Brain microvascular endothelial cell (primary cell): Measurements from ENCODE around the gene LDLRAD4.

ENCODE experiments used
- DNase-seq: peaks from one replicate; pipeline ENCODE4 v3.0.0-alpha.2; 2020
- H3K27ac ChIP-seq: fragments of 250-450 bp; sonication (Bioruptor Pico); 2 replicates; pipeline ENCODE4 v1.5.1; 2020; ENCODE audit warnings: mild to moderate bottlenecking, moderate library complexity
- H3K27me3 ChIP-seq: fragments of 250-450 bp; sonication (Bioruptor Pico); replicated peaks from 2 replicates; pipeline ENCODE4 v1.5.1; 2020; ENCODE audit warnings: mild to moderate bottlenecking
- H3K36me3 ChIP-seq: fragments of 250-450 bp; sonication (Bioruptor Pico); replicated peaks from 2 replicates; pipeline ENCODE4 v1.5.1; 2020; ENCODE audit warnings: mild to moderate bottlenecking
- H3K4me3 ChIP-seq: 2 replicates; pipeline ENCODE4 v1.5.1; 2011; ENCODE audit warnings: low read depth, mild to moderate bottlenecking, control low read depth, low read length, moderate library complexity
- CTCF ChIP-seq: IDR thresholded peaks from 2 replicates; pipeline ENCODE4 v1.5.1; 2011; ENCODE audit warnings: low read depth, mild to moderate bottlenecking, moderate library complexity, low read length, control low read depth, inconsistent platforms; ENCODE audit errors: missing control alignments
- in situ Hi-C: cut with HindIII; loops from 2 replicates; pipeline ENCODE4 v1.10.0; 2017; ENCODE audit warnings: low sequenced_read_pairs, low pct_ligation_motif_present

LDLRAD4 gene

GRCh38 chr18:13630716-13631268 lies 412.2 kb downstream of the LDLRAD4 start:
- Histone ChIP-seq H3K27me3 (peaks cover 2% of the 10 kb centered on the region), H3K27ac (no peak overlapping the region), H3K4me3 (no peak overlapping the region), H3K36me3 (no peaks in the 10 kb centered on the region)
- TF ChIP-seq CTCF = no peak
- in situ Hi-C loops = no loop called here
- DNase-seq = no peak

GRCh38 chr18:13633700-13634099 lies 415.1 kb downstream of the LDLRAD4 start:
- in situ Hi-C loops = no loop called here
- no peak for DNase-seq
- peaks cover 1% of the 10 kb centered on the region for H3K27me3 ChIP-seq
- H3K36me3 ChIP-seq = no peaks in the 10 kb centered on the region
- H3K27ac ChIP-seq = no peak overlapping the region
- TF ChIP-seq CTCF = no peak
- H3K4me3 ChIP-seq = no peak overlapping the region

- no peaks in the 10 kb centered on the region for H3K27me3 ChIP-seq
- H3K36me3 ChIP-seq = no peaks in the 10 kb centered on the region
- DNase-seq = no peak
- in situ Hi-C loops = no loop called here
- H3K27ac ChIP-seq = no peak overlapping the region
- no peak for TF ChIP-seq CTCF
- H3K4me3 ChIP-seq = no peak overlapping the region
These were observed 416.5 kb downstream of the LDLRAD4 start for GRCh38 chr18:13635046-13635445.

GRCh38 chr18:13638719-13639595 lies 420.4 kb downstream of the LDLRAD4 start:
- H3K4me3 ChIP-seq = no peak overlapping the region
- no peaks in the 10 kb centered on the region for H3K36me3 ChIP-seq
- in situ Hi-C loops = no loop called here
- no peak for DNase-seq
- no peak overlapping the region for H3K27ac ChIP-seq
- H3K27me3 ChIP-seq = peaks cover 11% of the 10 kb centered on the region
- no peak for TF ChIP-seq CTCF

GRCh38 chr18:13640266-13640860 lies 421.8 kb downstream of the LDLRAD4 start:
- Histone ChIP-seq H3K36me3 (no peaks in the 10 kb centered on the region), H3K27me3 (peaks cover 11% of the 10 kb centered on the region), H3K27ac (no peak overlapping the region), H3K4me3 (no peak overlapping the region)
- DNase-seq = no peak
- TF ChIP-seq CTCF = no peak
- in situ Hi-C loops = no loop called here
